ENCODE data around the gene PARP6. TPM values are rescaled to one million over a fixed set of nuclear protein-coding genes. Genes with fewer than 3 reads are reported as not detected.

The PARP6 gene
- polyA plus RNA-seq, 1 of the 3 experiments (the other 2 are of a cell fraction) = 57.7 TPM

DNA sequence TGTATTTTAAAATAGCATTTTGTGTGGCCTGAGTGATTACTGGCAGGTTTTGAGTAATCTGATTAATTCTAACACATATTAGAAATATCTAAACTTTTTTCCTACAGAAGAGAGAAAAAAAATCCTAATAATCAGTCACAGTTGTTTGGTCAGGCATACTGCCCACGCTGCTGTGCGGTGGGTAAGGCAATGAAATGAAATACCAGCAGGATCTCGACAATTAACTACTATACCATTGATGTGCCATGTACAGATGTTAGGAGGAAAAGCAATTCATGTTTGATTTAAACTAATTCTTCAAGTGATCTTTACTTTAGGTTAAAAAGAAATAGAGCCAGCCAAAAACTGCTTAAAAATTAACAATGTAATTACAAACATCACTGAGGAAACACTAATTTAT, 79.9 kb downstream of the PARP6 start (continued):
- TF ChIP-seq TAF1 (IDR thresholded peaks at IDR 0.05; ENCODE audit: borderline replicate concordance, low read depth, low read length) (no peak), RCOR1 (IDR thresholded peaks at IDR 0.05; ENCODE audit: low read length) (no peak)
- TF ChIP-seq, protein P1, sequence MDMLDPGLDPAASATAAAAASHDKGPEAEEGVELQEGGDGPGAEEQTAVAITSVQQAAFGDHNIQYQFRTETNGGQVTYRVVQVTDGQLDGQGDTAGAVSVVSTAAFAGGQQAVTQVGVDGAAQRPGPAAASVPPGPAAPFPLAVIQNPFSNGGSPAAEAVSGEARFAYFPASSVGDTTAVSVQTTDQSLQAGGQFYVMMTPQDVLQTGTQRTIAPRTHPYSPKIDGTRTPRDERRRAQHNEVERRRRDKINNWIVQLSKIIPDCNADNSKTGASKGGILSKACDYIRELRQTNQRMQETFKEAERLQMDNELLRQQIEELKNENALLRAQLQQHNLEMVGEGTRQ (IDR thresholded peaks at IDR 0.05; ENCODE audit: borderline replicate concordance, low read depth, low read length) = no peak

Other genes with a start within 250 kb of the PARP6 start
- gene MYO9A, start 154.4 kb downstream of the PARP6 start, polyA plus RNA-seq (2012; rRNA removed) = 4.1 and 5.2 TPM in 2 replicates
- gene SENP8, start 154.2 kb downstream of the PARP6 start, polyA plus RNA-seq (2012; rRNA removed) = 1.4 and 1.7 TPM in 2 replicates
- 0.06 and 0.10 TPM in 2 replicates for gene GRAMD2A, start 74.8 kb downstream of the PARP6 start, polyA plus RNA-seq (2012; rRNA removed)
- gene PKM, start 41.4 kb downstream of the PARP6 start, polyA plus RNA-seq (2012; rRNA removed) = 1,453 and 1,539 TPM in 2 replicates
- 0.20 and 0.29 TPM in 2 replicates for gene CELF6, start 47.6 kb upstream of the PARP6 start, polyA plus RNA-seq (2012; rRNA removed)
- gene HEXA, start 103.5 kb upstream of the PARP6 start, polyA plus RNA-seq (2012; rRNA removed) = 251 and 344 TPM in 2 replicates
- not detected in 2 replicates for gene TMEM202, start 125.8 kb upstream of the PARP6 start, polyA plus RNA-seq (2012; rRNA removed)
- gene ARIH1, start 201.8 kb upstream of the PARP6 start, polyA plus RNA-seq (2012; rRNA removed) = 36.4 and 48.3 TPM in 2 replicates

Data from SK-N-SH (cell line).